ENCODE measurements around the gene PTPRS.

PTPRS gene

GRCh38 chr19:5298471-5298901 lies 42.1 kb downstream of the PTPRS start:
- H3K27ac ChIP-seq = no peak overlapping the region

GRCh38 chr19:5297272-5297669 lies 43.3 kb downstream of the PTPRS start:
- H3K79me2 ChIP-seq (ENCODE audit: insufficient read depth, low read depth) = no peaks in the 10 kb centered on the region
- H3K27me3 ChIP-seq (ENCODE audit: insufficient read depth, low read depth) = peaks cover 11% of the 10 kb centered on the region
- no peak overlapping the region for H2AFZ ChIP-seq (ENCODE audit: low read depth)
- H3K4me2 ChIP-seq = no peak overlapping the region
- H3K36me3 ChIP-seq (ENCODE audit: insufficient read depth) = no peaks in the 10 kb centered on the region
- no peak overlapping the region for H3K4me3 ChIP-seq (IDR thresholded peaks at IDR 0.05; ENCODE audit: insufficient read depth, low read depth, low read length)
- no peak for TF ChIP-seq CTCF (conservative IDR thresholded peaks at IDR 0.05; ENCODE audit: low read depth, low read length)
- H4K20me1 ChIP-seq (ENCODE audit: insufficient read depth) = no peaks in the 10 kb centered on the region
- no peak overlapping the region for H3K27ac ChIP-seq
- H3K4me1 ChIP-seq (ENCODE audit: low read depth, poor library complexity, severe bottlenecking) = no peaks in the 10 kb centered on the region
- H3K9ac ChIP-seq = no peak overlapping the region

More at GRCh38 chr19:5298471-5298901, 42.1 kb downstream of the PTPRS start:
- Histone ChIP-seq H3K79me2 (ENCODE audit: insufficient read depth, low read depth) (no peaks in the 10 kb centered on the region), H3K27me3 (ENCODE audit: insufficient read depth, low read depth) (peaks cover 11% of the 10 kb centered on the region), H3K9ac (no peak overlapping the region), H3K36me3 (ENCODE audit: insufficient read depth) (no peaks in the 10 kb centered on the region), H3K4me3 (IDR thresholded peaks at IDR 0.05; ENCODE audit: insufficient read depth, low read depth, low read length) (no peak overlapping the region), H4K20me1 (ENCODE audit: insufficient read depth) (no peaks in the 10 kb centered on the region), H3K4me1 (ENCODE audit: low read depth, poor library complexity, severe bottlenecking) (no peaks in the 10 kb centered on the region), H3K4me2 (no peak overlapping the region), H2AFZ (ENCODE audit: low read depth) (no peak overlapping the region)
- no peak for TF ChIP-seq CTCF (conservative IDR thresholded peaks at IDR 0.05; ENCODE audit: low read depth, low read length)

- no peaks in the 10 kb centered on the region for H3K4me1 ChIP-seq (ENCODE audit: low read depth, poor library complexity, severe bottlenecking)
- no peak overlapping the region for H2AFZ ChIP-seq (ENCODE audit: low read depth)
- no peaks in the 10 kb centered on the region for H3K79me2 ChIP-seq (ENCODE audit: insufficient read depth, low read depth)
- H3K36me3 ChIP-seq (ENCODE audit: insufficient read depth) = no peaks in the 10 kb centered on the region
- no peak for TF ChIP-seq CTCF (conservative IDR thresholded peaks at IDR 0.05; ENCODE audit: low read depth, low read length)
- peaks cover 9% of the 10 kb centered on the region for H3K27me3 ChIP-seq (ENCODE audit: insufficient read depth, low read depth)
- no peak overlapping the region for H3K4me2 ChIP-seq
- no peaks in the 10 kb centered on the region for H4K20me1 ChIP-seq (ENCODE audit: insufficient read depth)
- no peak overlapping the region for H3K9ac ChIP-seq
- no peak overlapping the region for H3K27ac ChIP-seq
- H3K4me3 ChIP-seq (IDR thresholded peaks at IDR 0.05; ENCODE audit: insufficient read depth, low read depth, low read length) = no peak overlapping the region
Observed at GRCh38 chr19:5296457-5297271, 43.9 kb downstream of the PTPRS start.

- no peaks in the 10 kb centered on the region for H4K20me1 ChIP-seq (ENCODE audit: insufficient read depth)
- H3K4me3 ChIP-seq (IDR thresholded peaks at IDR 0.05; ENCODE audit: insufficient read depth, low read depth, low read length) = no peak overlapping the region
- no peaks in the 10 kb centered on the region for H3K79me2 ChIP-seq (ENCODE audit: insufficient read depth, low read depth)
- H3K27me3 ChIP-seq (ENCODE audit: insufficient read depth, low read depth) = peaks cover 5% of the 10 kb centered on the region; the same call in 1 of the 2 replicates
- no peak overlapping the region for H3K4me2 ChIP-seq
- H2AFZ ChIP-seq (ENCODE audit: low read depth) = no peak overlapping the region
- no peak overlapping the region for H3K9ac ChIP-seq
- no peaks in the 10 kb centered on the region for H3K4me1 ChIP-seq (ENCODE audit: low read depth, poor library complexity, severe bottlenecking)
- H3K27ac ChIP-seq = no peak overlapping the region
- TF ChIP-seq CTCF (conservative IDR thresholded peaks at IDR 0.05; ENCODE audit: low read depth, low read length) = no peak
- no peaks in the 10 kb centered on the region for H3K36me3 ChIP-seq (ENCODE audit: insufficient read depth)
Observed at GRCh38 chr19:5296021-5296420, 44.6 kb downstream of the PTPRS start.
